ENCODE results near the gene SEMA3F. TPM values are rescaled to one million over a fixed set of nuclear protein-coding genes. Genes with fewer than 3 reads are reported as not detected.

The SEMA3F gene
- total RNA-seq, 4 donors from 2014 or later = 5.2 to 40.1 (median 7.5) TPM

- Histone ChIP-seq H3K27me3 (no peaks in the 10 kb centered on the region), H3K4me1 (peaks cover 83 to 87% of the 10 kb centered on the region in 2 donors), H3K36me3 (no peaks in the 10 kb centered on the region), H3K9me3 (no peaks in the 10 kb centered on the region), H3K4me3 (no peak overlapping the region), H3K27ac (peak overlapping the region; percentile 75 to 82 (median 80))
- intact Hi-C loops (cut with DNase I; ENCODE audit: low total_unique reads) (no loop called here), in situ Hi-C loops (cut with MboI; ENCODE audit: low sequenced_read_pairs in 4 of 4) (no loop called here)
- no peak for DNase-seq
- no peak for TF ChIP-seq POLR2A (IDR thresholded peaks at IDR 0.05)
- no peak for TF ChIP-seq CTCF (IDR thresholded peaks at IDR 0.05 in 4 of 5, conservative IDR thresholded peaks at IDR 0.05 in 1 of 5)
- ATAC-seq = no peak
These were observed 14.2 kb downstream of the SEMA3F start for GRCh38 chr3:50169232-50169832.

GRCh38 chr3:50169858-50170257 lies 14.7 kb downstream of the SEMA3F start:
- Histone ChIP-seq H3K27ac (peak overlapping the region; percentile 75 to 82 (median 80)), H3K9me3 (no peaks in the 10 kb centered on the region), H3K27me3 (no peaks in the 10 kb centered on the region), H3K36me3 (no peaks in the 10 kb centered on the region), H3K4me3 (no peak overlapping the region), H3K4me1 (peaks cover 77 to 82% of the 10 kb centered on the region in 2 donors)
- intact Hi-C loops (cut with DNase I; ENCODE audit: low total_unique reads) (no loop called here), in situ Hi-C loops (cut with MboI; ENCODE audit: low sequenced_read_pairs in 4 of 4) (no loop called here)
- TF ChIP-seq CTCF (IDR thresholded peaks at IDR 0.05 in 4 of 5, conservative IDR thresholded peaks at IDR 0.05 in 1 of 5) = no peak
- no peak for TF ChIP-seq POLR2A (IDR thresholded peaks at IDR 0.05)
- ATAC-seq = no peak
- no peak for DNase-seq

GRCh38 chr3:50170689-50171088 lies 15.6 kb downstream of the SEMA3F start:
- DNase-seq = no peak
- peak overlapping the region; percentile 75 to 82 (median 80) for H3K27ac ChIP-seq

GRCh38 chr3:50171540-50172301 lies 16.6 kb downstream of the SEMA3F start:
- Histone ChIP-seq H3K4me3 (no peak overlapping the region), H3K9me3 (no peaks in the 10 kb centered on the region), H3K27ac (peak overlapping the region; percentile 62 to 82 (median 74)), H3K36me3 (no peaks in the 10 kb centered on the region), H3K4me1 (peaks cover 59 to 63% of the 10 kb centered on the region in 2 donors), H3K27me3 (no peaks in the 10 kb centered on the region)
- peak; percentile 31 to 71 for DNase-seq
- in situ Hi-C loops (cut with MboI; ENCODE audit: low sequenced_read_pairs in 4 of 4) = no loop called here
- intact Hi-C loops (cut with DNase I; ENCODE audit: low total_unique reads) = no loop called here
- TF ChIP-seq POLR2A (IDR thresholded peaks at IDR 0.05) (no peak), CTCF (IDR thresholded peaks at IDR 0.05 in 4 of 5, conservative IDR thresholded peaks at IDR 0.05 in 1 of 5) (no peak)
- ATAC-seq = peak; percentile 18 to 52

More at GRCh38 chr3:50170689-50171088, 15.6 kb downstream of the SEMA3F start:
- no peaks in the 10 kb centered on the region for H3K27me3 ChIP-seq
- peak; percentile 23 for ATAC-seq
- no peak overlapping the region for H3K4me3 ChIP-seq
- peaks cover 69 to 74% of the 10 kb centered on the region in 2 donors for H3K4me1 ChIP-seq
- intact Hi-C loops (cut with DNase I; ENCODE audit: low total_unique reads) = no loop called here
- no peaks in the 10 kb centered on the region for H3K9me3 ChIP-seq
- in situ Hi-C loops (cut with MboI; ENCODE audit: low sequenced_read_pairs in 4 of 4) = no loop called here
- no peaks in the 10 kb centered on the region for H3K36me3 ChIP-seq
- TF ChIP-seq CTCF (IDR thresholded peaks at IDR 0.05 in 4 of 5, conservative IDR thresholded peaks at IDR 0.05 in 1 of 5) (no peak), POLR2A (IDR thresholded peaks at IDR 0.05) (peak; percentile 14 to 18)

All from gastrocnemius medialis (tissue), 4 donors.